ENCODE measurements around the gene SPEM2.
A peak's percentile ranks its signal among the peaks of the same experiment; 100 is the strongest.

Gene SPEM2

GRCh38 chr17:7403977-7404736, 21.3 kb upstream of the SPEM2 start, which contains the start of gene TMEM256:
TMEM256 (minus strand) TSS chr17:7404097; CDS start chr17:7404084, 13 bp downstream.
- DNase-seq = peak; percentile 97

DNA sequence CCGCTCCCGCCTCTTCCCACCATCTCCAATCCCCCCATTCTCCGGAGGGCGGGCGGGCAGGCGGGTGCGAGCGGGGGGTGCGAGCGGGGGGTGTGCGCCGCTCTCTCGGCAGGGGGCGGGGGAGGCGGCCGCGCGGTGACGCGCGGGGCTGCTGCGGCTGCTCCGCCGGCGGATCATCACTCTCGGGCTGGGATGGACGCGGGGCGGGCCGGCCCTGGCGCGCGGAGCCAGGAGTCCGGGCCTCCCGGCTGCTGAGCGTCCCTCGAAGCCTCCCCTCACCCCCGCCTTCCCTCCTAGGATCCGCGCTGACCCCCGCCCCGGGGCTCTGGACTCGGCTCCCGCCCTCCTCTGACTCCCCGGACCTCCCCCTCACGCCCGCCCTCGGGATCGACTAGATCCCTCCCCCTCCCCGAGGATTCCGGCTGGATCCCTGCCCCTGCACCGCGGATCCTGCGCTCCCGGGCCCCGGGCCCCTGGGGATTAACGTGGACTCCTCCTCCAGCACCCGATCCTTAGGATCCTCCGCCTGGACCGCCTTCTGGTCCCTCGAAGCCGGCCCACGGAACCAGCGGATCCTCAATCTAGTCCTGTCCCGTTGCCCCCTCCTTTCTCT, 20.6 kb upstream of the SPEM2 start:
- DNase-seq = peak; percentile 64

DNA sequence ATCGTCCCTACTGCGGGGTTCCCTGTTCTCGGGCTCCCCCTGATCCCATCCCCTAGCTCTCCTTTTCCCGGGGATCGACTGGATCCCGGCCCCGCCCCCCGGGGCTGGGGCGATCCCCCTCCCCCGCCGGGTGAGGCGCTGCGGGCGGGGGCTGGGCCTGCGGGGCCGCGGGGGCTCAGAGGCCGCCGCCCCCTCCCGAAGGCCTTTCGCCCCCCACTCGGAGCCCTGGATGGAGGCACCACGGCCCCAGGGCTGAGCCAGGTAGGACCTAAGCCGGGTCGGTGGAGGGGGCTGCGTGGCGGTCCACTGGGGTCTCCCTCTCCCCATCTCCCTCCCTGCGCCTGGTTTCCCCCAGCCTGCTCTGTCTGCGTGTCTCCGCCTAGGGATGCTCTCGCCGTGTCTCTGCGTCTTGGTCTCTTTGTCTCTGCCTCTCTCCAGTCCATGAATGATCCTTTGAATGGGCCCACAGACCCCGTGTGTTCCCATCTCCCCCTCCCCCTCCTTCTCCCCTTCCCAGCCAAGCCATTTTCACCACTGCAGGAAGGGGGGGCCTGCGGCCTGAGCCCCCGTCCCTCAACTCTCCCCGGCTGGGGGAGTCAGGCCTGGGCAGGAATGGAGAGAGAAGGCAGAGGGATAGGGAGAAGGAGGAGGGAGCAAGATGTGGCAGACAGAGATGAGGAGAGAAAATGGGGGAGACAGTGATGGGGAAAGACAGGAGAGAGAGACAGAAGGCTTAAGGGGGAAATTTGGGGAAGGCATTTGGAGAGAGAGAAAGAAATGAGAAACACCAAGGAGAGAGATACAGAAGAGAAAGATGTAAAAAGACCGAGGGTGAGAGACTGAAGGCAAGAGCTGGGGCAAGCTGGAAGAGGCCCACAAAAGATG, 19.8 kb upstream of the SPEM2 start:
- no peak for DNase-seq

GRCh38 chr17:7406235-7406825, 19.1 kb upstream of the SPEM2 start:
- DNase-seq = no peak

GRCh38 chr17:7407082-7407481, 18.3 kb upstream of the SPEM2 start:
- DNase-seq = no peak

- no peak for DNase-seq
Measured at GRCh38 chr17:7407485-7408251, 17.7 kb upstream of the SPEM2 start, which contains the start of gene NLGN2. NLGN2 (plus strand) TSS chr17:7407845; CDS start chr17:7408256, 411 bp downstream.

DNA sequence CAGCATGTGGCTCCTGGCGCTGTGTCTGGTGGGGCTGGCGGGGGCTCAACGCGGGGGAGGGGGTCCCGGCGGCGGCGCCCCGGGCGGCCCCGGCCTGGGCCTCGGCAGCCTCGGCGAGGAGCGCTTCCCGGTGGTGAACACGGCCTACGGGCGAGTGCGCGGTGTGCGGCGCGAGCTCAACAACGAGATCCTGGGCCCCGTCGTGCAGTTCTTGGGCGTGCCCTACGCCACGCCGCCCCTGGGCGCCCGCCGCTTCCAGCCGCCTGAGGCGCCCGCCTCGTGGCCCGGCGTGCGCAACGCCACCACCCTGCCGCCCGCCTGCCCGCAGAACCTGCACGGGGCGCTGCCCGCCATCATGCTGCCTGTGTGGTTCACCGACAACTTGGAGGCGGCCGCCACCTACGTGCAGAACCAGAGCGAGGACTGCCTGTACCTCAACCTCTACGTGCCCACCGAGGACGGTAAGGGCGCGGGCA, 17.1 kb upstream of the SPEM2 start:
- peak; percentile 10 for DNase-seq

GRCh38 chr17:7408863-7409262, 16.6 kb upstream of the SPEM2 start:
- DNase-seq = no peak

GRCh38 chr17:7409716-7410115, 15.7 kb upstream of the SPEM2 start:
- no peak for DNase-seq

GRCh38 chr17:7410634-7411426, 14.6 kb upstream of the SPEM2 start:
- no peak for DNase-seq

GRCh38 chr17:7411427-7411750, 14.0 kb upstream of the SPEM2 start:
- no peak for DNase-seq

DNA sequence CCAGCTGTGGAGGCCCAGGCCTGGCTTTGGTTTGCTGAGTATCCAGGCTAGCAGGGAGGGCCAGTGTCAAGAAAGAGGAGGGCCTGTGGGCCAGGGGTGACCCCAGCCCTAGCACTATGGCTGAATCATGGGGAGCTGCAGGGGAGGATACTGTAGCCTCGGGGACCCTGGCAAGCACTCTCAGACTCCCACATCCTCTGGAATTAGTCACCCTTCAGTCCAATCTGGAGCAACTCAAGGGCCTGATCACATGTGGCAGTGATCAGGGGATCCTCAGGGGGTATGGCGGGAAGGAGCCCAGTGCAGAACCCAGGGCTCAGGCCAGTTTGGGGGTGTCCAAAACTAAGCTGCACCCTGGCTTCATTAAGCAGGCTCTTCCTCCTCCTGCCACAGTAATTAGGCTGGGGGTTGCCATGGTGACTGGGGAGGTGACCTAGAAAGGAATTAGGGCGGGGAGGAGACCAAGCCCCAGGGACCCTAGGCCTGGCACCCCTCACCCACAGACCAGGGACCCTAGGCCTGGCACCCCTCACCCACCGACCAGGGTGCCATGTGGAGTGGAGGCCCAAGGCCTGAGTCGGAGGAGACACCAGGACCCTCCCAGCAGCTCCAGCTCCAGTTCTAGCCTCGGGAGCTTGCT, 11.9 kb upstream of the SPEM2 start:
- DNase-seq = no peak

DNA sequence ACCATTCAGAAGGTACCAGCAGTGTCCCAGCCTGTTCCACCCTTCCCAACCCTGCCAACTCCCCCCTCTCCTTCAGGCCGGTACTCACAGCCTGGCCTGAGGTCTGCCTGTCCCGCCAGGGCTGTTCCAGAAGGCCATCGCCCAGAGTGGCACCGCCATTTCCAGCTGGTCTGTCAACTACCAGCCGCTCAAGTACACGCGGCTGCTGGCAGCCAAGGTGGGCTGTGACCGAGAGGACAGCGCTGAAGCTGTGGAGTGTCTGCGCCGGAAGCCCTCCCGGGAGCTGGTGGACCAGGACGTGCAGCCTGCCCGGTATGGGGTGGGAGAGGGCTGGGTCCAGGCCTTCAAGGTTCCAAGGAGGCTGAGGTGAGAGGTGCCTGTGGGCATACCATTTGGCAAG, 10.6 kb upstream of the SPEM2 start:
- no peak for DNase-seq

DNA sequence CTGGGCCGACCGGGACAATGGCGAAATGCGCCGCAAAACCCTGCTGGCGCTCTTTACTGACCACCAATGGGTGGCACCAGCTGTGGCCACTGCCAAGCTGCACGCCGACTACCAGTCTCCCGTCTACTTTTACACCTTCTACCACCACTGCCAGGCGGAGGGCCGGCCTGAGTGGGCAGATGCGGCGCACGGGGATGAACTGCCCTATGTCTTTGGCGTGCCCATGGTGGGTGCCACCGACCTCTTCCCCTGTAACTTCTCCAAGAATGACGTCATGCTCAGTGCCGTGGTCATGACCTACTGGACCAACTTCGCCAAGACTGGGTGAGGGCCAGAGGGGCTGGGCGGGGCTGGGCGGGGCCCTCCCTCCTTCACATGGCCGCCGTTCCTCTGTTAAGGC, 9.6 kb upstream of the SPEM2 start:
- DNase-seq = no peak

DNA sequence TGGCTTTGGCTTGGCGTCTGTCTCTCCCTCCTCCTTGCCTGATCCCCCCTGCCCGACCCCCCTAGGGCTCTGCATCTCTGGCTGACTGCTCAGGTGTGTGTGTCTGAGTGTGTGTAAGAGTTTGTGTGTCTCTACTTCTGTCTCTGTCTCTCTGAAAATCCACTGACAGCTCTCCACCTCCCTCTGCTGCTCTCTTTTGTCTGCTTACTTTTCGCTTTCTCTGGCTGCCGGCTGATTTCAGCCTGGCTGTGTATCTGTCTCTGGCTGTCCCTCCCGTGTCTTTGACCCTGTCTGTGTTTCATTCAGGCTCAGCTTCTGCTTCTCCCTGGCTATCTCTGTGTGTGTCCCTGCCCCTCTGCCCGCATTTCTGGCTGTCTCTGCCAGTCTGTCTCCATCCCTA, 9.1 kb upstream of the SPEM2 start:
- no peak for DNase-seq

- no peak for DNase-seq
Measured at GRCh38 chr17:7417056-7417655, 8.3 kb upstream of the SPEM2 start.

GRCh38 chr17:7418472-7419152, 6.8 kb upstream of the SPEM2 start:
- DNase-seq = no peak

- no peak for DNase-seq
Measured at GRCh38 chr17:7419819-7420610, 5.4 kb upstream of the SPEM2 start, which contains the start of gene SPEM1. SPEM1 (plus strand) TSS chr17:7420324; CDS start chr17:7420385, 61 bp downstream.

DNA sequence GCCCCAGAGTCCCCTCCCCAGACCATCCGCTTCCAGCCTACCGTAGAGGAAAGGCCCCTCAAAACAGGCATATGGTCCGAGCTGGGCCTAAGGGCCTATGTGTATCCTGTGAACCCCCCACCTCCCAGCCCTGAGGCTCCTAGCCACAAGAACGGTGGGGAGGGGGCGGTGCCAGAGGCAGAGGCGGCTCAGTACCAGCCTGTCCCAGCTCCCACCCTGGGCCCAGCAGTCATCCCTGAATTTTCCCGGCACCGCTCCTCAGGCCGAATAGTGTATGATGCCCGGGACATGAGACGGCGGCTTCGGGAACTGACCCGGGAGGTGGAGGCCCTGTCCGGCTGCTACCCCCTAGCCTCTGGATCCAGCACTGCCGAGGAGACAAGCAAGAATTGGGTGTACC, 4.2 kb upstream of the SPEM2 start:
- DNase-seq = no peak

Measured in CD4-positive, alpha-beta T cell treated with Interleukin-4 for 4 hours (primary cell).